ENCODE data around the gene GNAT3. TPM values are rescaled to one million over a fixed set of nuclear protein-coding genes. Genes with fewer than 3 reads are reported as not detected.

Gene GNAT3
- total RNA-seq, 1 experiment from 2014 or later = not detected

DNA sequence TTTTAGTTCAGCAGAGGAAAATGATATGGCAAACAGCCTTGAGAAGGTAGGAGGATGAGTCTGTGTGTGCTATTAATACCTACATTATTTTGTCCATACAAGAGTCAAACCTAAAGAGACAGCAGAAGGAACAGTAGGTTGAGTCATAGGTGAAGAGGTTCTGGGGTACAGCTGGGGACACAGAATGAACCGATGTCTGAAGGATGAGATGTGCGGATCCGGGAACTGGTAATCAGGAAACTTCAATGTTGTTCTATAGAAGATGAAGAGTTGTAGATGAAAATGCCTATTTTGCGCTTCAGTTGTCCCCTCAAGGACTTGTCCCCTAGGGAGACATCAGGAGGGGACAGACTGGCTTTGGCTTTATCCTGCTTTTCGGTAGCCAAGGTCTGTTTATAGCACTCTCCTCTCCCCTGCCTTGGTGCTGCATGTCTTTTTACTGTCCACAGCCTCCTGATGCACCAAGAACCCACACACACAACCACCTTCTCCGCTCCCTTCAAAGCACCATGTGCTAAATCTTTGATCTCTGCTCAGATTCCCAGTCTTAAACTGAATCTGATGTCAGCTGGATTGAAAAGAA is 94.6 kb downstream of the GNAT3 start:
- no peak for DNase-seq (ENCODE audit: low spot score)

DNA sequence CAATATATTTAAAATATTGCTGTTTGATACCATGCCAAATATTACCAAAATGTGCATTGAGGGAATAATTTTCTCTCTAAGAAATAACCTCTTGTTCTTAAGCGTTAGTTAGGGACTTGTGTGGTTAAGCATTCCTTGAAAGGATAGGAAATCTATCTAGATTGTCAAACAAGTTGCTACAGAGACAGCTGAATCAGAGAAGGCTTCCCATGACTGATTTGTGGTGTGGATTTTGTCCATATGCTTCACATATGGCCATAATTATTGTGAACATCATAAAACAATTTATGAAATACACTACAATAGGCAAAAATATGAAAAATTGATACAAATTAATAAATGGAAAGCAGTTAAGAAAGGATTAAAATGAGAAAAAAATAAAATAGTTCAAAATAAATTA is 96.3 kb downstream of the GNAT3 start:
- DNase-seq (ENCODE audit: low spot score) = no peak

DNA sequence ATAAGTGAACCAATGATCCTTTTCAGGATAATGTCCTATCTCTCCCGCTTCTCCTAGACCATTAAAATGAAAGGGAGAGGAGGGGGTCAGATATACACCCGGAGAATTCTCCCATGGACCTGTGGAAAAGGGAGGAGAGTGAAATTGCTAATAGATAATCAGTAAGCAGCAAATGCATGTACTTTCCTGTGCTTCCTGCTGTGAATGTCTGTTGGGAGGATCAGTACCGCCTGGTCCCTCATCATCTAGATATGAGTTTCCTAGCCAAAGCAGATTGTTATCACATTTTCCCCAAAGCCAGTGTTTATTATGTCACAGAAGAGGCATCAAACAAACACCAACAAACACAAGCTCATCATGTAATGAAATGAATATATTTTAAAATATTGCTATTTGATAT is 96.8 kb downstream of the GNAT3 start:
- DNase-seq (ENCODE audit: low spot score) = no peak

GRCh38 chr7:80414331-80414730 is 97.5 kb downstream of the GNAT3 start:
- no peak for DNase-seq (ENCODE audit: low spot score)

DNA sequence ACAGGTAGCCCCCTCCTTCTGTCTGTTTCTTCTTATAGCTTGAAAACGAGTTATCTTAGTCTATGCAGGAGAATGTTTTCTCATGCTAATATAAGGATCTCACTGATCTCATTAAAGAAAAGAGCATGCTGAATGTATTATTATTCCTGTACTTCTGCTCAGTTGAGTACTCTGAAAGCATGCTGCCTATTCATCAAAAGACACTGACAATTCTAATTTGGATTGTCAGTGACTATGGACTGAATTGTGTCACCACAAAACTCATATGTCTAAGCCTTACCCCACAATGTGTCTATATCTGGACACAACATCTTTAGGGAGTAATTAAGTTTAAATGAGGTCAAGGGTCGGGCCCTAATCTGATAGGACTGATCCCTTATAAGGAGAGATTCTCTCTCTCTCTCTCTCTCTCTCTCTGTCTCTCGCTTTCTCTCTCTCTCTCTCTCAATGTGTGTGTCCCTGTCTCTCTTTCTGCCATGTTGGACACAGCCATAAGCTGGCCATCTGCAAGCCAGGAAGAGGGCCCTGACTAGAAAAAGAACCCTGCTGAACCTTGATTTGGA is 98.4 kb downstream of the GNAT3 start:
- DNase-seq (ENCODE audit: low spot score) = no peak

GRCh38 chr7:80412842-80413241 is 99.0 kb downstream of the GNAT3 start:
- DNase-seq (ENCODE audit: low spot score) = no peak

DNA sequence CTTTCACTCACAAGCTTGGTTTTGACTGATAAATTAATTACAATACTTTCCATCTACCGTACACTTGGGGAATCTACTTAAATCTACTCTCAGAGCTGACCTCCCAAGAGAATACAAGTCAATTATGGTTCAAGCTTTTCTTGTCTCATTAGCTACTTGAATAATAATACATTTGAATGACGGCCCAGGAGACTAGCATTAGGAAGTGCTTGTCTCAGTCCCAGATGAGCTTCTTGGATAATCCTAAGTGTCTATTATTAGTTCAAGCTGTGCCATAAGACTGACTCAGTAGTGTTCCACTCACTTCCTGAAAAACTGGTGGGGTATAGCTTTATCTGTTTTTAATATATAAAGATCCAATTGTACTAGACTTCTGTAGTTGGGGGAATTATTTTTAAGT is 100.2 kb downstream of the GNAT3 start:
- no peak for DNase-seq (ENCODE audit: low spot score)

GRCh38 chr7:80410081-80410480 is 101.8 kb downstream of the GNAT3 start:
- no peak for DNase-seq (ENCODE audit: low spot score)

Other genes starting within 250 kb of the GNAT3 start
- 0.05 and 2.7 TPM in 2 replicates for gene CD36, start 126.6 kb upstream of the GNAT3 start, total RNA-seq (2014; rRNA removed; shearing (Covaris generic))